SK-N-SH treated with all-trans-retinoic acid at 6 μM for 48 hours (cell line): Measurements from ENCODE around the gene GNPDA1.

ENCODE experiments used
- ATAC-seq: fragments of 200-7000 bp; cut with Tn5 transposase; 3 replicates; pipeline ENCODE4 v1.9.1; 2020; ENCODE audit warnings: mild to moderate bottlenecking, moderate library complexity
- ARNTL ChIP-seq: fragments of 450-650 bp; formaldehyde crosslinking; IDR thresholded peaks from 2 replicates; pipeline ENCODE4 v1.5.0; 2020; ENCODE audit warnings: low read depth, mild to moderate bottlenecking, moderate library complexity, borderline replicate concordance
- BACH2 ChIP-seq: fragments of 250-450 bp; sonication (Bioruptor Pico); IDR thresholded peaks from 2 replicates; pipeline ENCODE4 v1.9.0; 2021; ENCODE audit warnings: mild to moderate bottlenecking, borderline replicate concordance
- CREB5 ChIP-seq: fragments of 250-450 bp; sonication (Bioruptor Pico); IDR thresholded peaks from 2 replicates; pipeline ENCODE4 v1.5.1; 2020; ENCODE audit warnings: low read depth, mild to moderate bottlenecking, moderate library complexity
- CSDC2 ChIP-seq: fragments of 250-450 bp; sonication (Bioruptor Pico); IDR thresholded peaks from 2 replicates; pipeline ENCODE4 v1.5.0; 2020; ENCODE audit warnings: mild to moderate bottlenecking, moderate library complexity
- ESRRG ChIP-seq: fragments of 250-450 bp; sonication (Bioruptor Pico); IDR thresholded peaks from 2 replicates; pipeline ENCODE4 v1.6.1; 2021; ENCODE audit warnings: mild to moderate bottlenecking
- GLIS3 ChIP-seq: fragments of 250-450 bp; sonication (Bioruptor Pico); IDR thresholded peaks from 2 replicates; pipeline ENCODE4 v1.5.0; 2020; ENCODE audit warnings: mild to moderate bottlenecking, moderate library complexity
- ISL1 ChIP-seq: fragments of 250-450 bp; sonication (Bioruptor Pico); IDR thresholded peaks from 2 replicates; pipeline ENCODE4 v2.1.2; 2022; ENCODE audit warnings: mild to moderate bottlenecking, moderate library complexity
- POU6F1 ChIP-seq: fragments of 250-450 bp; sonication (Bioruptor Pico); IDR thresholded peaks from 2 replicates; pipeline ENCODE4 v1.8.0; 2021; ENCODE audit warnings: low read depth, mild to moderate bottlenecking, moderate library complexity, borderline replicate concordance
- PPARA ChIP-seq: fragments of 250-450 bp; sonication (Bioruptor Pico); IDR thresholded peaks from 2 replicates; pipeline ENCODE4 v1.5.0; 2020; ENCODE audit warnings: mild to moderate bottlenecking, borderline replicate concordance
- RARB ChIP-seq: fragments of 250-450 bp; sonication (Bioruptor Pico); IDR thresholded peaks from 2 replicates; pipeline ENCODE4 v1.8.0; 2021; ENCODE audit warnings: mild to moderate bottlenecking, moderate library complexity
- SNAI2 ChIP-seq: fragments of 250-450 bp; sonication (Bioruptor Pico); IDR thresholded peaks from 2 replicates; pipeline ENCODE4 v1.5.0; 2020; ENCODE audit warnings: mild to moderate bottlenecking, moderate library complexity
- TCF4 ChIP-seq: fragments of 250-450 bp; sonication (Bioruptor Pico); IDR thresholded peaks from 2 replicates; pipeline ENCODE4 v1.8.0; 2021; ENCODE audit warnings: mild to moderate bottlenecking, moderate library complexity, borderline replicate concordance
- TOX ChIP-seq: fragments of 250-450 bp; sonication (Bioruptor Pico); IDR thresholded peaks from 2 replicates; pipeline ENCODE4 v1.8.0; 2021; ENCODE audit warnings: mild to moderate bottlenecking, moderate library complexity, borderline replicate concordance
- ZC3H10 ChIP-seq: fragments of 250-450 bp; sonication (Bioruptor Pico); IDR thresholded peaks from 2 replicates; pipeline ENCODE4 v1.5.1; 2021; ENCODE audit warnings: mild to moderate bottlenecking, moderate library complexity
- ZFP3 ChIP-seq: fragments of 250-450 bp; sonication (Bioruptor Pico); IDR thresholded peaks from 2 replicates; pipeline ENCODE4 v1.5.0; 2020; ENCODE audit warnings: mild to moderate bottlenecking, moderate library complexity
- ZFP30 ChIP-seq: fragments of 450-650 bp; formaldehyde crosslinking; IDR thresholded peaks from 2 replicates; pipeline ENCODE4 v1.5.0; 2022; ENCODE audit warnings: mild to moderate bottlenecking, moderate library complexity
- ZNF565 ChIP-seq: fragments of 450-650 bp; formaldehyde crosslinking; conservative IDR thresholded peaks from 2 replicates; pipeline ENCODE4 v1.5.0; 2020; ENCODE audit warnings: low read depth, mild to moderate bottlenecking, moderate library complexity
- ZNF70 ChIP-seq: fragments of 450-650 bp; formaldehyde crosslinking; IDR thresholded peaks from 2 replicates; pipeline ENCODE4 v1.5.0; 2020; ENCODE audit warnings: mild to moderate bottlenecking, moderate library complexity
- ZNF8 ChIP-seq: fragments of 450-650 bp; formaldehyde crosslinking; IDR thresholded peaks from 2 replicates; pipeline ENCODE4 v1.5.0; 2020; ENCODE audit warnings: mild to moderate bottlenecking, moderate library complexity
- TF ChIP-seq, protein P1 (sequence below): fragments of 250-450 bp; sonication (Bioruptor Pico); IDR thresholded peaks from 2 replicates; pipeline ENCODE4 v1.5.0; 2020; ENCODE audit warnings: mild to moderate bottlenecking, moderate library complexity
- TF ChIP-seq, protein P2 (sequence below): fragments of 250-450 bp; sonication (Bioruptor Pico); IDR thresholded peaks from 2 replicates; pipeline ENCODE4 v1.5.1; 2021; ENCODE audit warnings: mild to moderate bottlenecking, moderate library complexity
- TF ChIP-seq, protein P3 (sequence below): fragments of 250-450 bp; sonication (Bioruptor Pico); IDR thresholded peaks from 2 replicates; pipeline ENCODE4 v1.8.0; 2020; ENCODE audit warnings: mild to moderate bottlenecking, moderate library complexity, borderline replicate concordance

Gene GNPDA1

DNA sequence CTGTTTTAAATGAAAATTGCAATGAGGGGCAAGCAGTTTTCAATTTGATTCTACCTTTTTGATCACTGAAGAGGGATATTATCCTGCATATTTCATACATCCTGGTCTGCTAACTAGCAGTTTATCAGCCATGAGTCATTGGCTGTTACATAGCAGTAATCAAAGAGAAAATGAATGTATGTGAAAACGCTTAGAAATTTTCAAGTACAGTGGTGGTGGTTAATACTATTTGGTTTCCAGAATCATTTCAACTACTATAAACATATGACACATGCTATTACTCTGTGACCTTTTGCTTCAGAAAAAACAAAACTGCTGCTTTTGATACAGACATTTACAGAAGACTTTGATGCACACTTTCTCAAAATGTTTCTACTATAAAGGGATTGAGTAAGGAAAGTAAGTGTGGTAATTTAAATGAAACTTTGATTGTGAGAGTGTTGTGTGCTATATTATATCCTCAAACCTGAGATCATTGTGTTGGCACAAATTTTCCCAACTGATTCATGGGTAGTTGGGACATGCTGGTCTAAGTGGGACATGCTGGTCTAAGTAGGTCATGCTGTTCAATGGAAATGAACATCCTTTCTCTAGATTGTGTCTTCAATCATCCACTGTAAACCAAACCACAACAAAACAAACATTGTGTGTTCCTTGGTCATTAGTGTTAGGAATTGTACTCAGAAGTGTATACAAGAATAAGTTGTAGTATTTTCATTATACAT is 38.8 kb downstream of the GNPDA1 start:
- no peak for TF ChIP-seq BACH2 (CRISPR knock-in tag)
- TF ChIP-seq, protein P1, sequence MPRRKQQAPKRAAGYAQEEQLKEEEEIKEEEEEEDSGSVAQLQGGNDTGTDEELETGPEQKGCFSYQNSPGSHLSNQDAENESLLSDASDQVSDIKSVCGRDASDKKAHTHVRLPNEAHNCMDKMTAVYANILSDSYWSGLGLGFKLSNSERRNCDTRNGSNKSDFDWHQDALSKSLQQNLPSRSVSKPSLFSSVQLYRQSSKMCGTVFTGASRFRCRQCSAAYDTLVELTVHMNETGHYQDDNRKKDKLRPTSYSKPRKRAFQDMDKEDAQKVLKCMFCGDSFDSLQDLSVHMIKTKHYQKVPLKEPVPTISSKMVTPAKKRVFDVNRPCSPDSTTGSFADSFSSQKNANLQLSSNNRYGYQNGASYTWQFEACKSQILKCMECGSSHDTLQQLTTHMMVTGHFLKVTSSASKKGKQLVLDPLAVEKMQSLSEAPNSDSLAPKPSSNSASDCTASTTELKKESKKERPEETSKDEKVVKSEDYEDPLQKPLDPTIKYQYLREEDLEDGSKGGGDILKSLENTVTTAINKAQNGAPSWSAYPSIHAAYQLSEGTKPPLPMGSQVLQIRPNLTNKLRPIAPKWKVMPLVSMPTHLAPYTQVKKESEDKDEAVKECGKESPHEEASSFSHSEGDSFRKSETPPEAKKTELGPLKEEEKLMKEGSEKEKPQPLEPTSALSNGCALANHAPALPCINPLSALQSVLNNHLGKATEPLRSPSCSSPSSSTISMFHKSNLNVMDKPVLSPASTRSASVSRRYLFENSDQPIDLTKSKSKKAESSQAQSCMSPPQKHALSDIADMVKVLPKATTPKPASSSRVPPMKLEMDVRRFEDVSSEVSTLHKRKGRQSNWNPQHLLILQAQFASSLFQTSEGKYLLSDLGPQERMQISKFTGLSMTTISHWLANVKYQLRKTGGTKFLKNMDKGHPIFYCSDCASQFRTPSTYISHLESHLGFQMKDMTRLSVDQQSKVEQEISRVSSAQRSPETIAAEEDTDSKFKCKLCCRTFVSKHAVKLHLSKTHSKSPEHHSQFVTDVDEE (CRISPR knock-in tag): no peak
- no peak for TF ChIP-seq PPARA (CRISPR knock-in tag)
- TF ChIP-seq ZNF565 (CRISPR knock-in tag): no peak
- TF ChIP-seq ZC3H10 (CRISPR knock-in tag): no peak
- TF ChIP-seq ZFP30: no peak
- no peak for TF ChIP-seq CSDC2
- TF ChIP-seq SNAI2 (CRISPR knock-in tag): no peak
- TF ChIP-seq ZFP3 (CRISPR knock-in tag): no peak
- TF ChIP-seq RARB (CRISPR knock-in tag): no peak
- TF ChIP-seq, protein P2, sequence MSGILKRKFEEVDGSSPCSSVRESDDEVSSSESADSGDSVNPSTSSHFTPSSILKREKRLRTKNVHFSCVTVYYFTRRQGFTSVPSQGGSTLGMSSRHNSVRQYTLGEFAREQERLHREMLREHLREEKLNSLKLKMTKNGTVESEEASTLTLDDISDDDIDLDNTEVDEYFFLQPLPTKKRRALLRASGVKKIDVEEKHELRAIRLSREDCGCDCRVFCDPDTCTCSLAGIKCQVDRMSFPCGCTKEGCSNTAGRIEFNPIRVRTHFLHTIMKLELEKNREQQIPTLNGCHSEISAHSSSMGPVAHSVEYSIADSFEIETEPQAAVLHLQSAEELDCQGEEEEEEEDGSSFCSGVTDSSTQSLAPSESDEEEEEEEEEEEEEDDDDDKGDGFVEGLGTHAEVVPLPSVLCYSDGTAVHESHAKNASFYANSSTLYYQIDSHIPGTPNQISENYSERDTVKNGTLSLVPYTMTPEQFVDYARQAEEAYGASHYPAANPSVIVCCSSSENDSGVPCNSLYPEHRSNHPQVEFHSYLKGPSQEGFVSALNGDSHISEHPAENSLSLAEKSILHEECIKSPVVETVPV: no peak
- TF ChIP-seq ZNF70 (CRISPR knock-in tag): no peak
- TF ChIP-seq ARNTL: no peak
- TF ChIP-seq ISL1: no peak
- no peak for TF ChIP-seq TOX (CRISPR knock-in tag)
- no peak for TF ChIP-seq GLIS3 (CRISPR knock-in tag)
- TF ChIP-seq TCF4: no peak
- TF ChIP-seq ZNF8 (CRISPR knock-in tag): no peak
- TF ChIP-seq CREB5 (CRISPR knock-in tag): no peak
- TF ChIP-seq, all 23 proteins: peak for 0
- ATAC-seq: no peak

GRCh38 chr5:141969783-141970771 is 42.8 kb downstream of the GNPDA1 start:
- no peak for ATAC-seq
- TF ChIP-seq ZNF70 (CRISPR knock-in tag): no peak
- TF ChIP-seq, protein P2: no peak
- TF ChIP-seq ARNTL: no peak
- TF ChIP-seq ZFP30: no peak
- no peak for TF ChIP-seq TCF4
- no peak for TF ChIP-seq POU6F1
- TF ChIP-seq, protein P3, sequence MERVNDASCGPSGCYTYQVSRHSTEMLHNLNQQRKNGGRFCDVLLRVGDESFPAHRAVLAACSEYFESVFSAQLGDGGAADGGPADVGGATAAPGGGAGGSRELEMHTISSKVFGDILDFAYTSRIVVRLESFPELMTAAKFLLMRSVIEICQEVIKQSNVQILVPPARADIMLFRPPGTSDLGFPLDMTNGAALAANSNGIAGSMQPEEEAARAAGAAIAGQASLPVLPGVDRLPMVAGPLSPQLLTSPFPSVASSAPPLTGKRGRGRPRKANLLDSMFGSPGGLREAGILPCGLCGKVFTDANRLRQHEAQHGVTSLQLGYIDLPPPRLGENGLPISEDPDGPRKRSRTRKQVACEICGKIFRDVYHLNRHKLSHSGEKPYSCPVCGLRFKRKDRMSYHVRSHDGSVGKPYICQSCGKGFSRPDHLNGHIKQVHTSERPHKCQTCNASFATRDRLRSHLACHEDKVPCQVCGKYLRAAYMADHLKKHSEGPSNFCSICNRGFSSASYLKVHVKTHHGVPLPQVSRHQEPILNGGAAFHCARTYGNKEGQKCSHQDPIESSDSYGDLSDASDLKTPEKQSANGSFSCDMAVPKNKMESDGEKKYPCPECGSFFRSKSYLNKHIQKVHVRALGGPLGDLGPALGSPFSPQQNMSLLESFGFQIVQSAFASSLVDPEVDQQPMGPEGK (CRISPR knock-in tag): no peak
- no peak for TF ChIP-seq CREB5 (CRISPR knock-in tag)
- TF ChIP-seq, protein P1 (CRISPR knock-in tag): no peak
- no peak for TF ChIP-seq SNAI2 (CRISPR knock-in tag)
- no peak for TF ChIP-seq TOX (CRISPR knock-in tag)
- no peak for TF ChIP-seq ESRRG
- TF ChIP-seq, all 23 proteins: peak for 0
